Measurements from ENCODE around the gene AKT2.

DNA sequence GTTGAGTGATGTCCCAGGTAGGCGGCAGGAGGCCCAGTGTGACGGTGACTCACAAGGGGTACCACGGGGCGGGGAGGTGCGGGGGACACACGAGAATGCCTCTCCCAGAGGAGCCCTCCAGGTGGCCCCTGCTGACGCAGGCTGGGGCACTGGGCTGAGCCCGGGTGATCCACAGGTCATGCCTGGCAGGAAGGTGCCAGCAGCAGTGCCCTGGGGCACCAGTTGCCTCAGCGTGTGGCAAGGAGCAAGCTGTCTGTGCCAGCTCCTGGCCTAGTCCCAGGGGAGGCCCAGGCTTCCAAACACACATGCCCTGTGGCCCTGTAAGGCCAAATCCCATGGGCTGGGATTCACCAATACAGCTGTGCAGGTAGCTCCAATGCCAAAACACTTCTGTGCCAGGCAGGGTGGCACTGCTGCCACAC, 28.0 kb downstream of the AKT2 start:
- TF ChIP-seq, protein P1, sequence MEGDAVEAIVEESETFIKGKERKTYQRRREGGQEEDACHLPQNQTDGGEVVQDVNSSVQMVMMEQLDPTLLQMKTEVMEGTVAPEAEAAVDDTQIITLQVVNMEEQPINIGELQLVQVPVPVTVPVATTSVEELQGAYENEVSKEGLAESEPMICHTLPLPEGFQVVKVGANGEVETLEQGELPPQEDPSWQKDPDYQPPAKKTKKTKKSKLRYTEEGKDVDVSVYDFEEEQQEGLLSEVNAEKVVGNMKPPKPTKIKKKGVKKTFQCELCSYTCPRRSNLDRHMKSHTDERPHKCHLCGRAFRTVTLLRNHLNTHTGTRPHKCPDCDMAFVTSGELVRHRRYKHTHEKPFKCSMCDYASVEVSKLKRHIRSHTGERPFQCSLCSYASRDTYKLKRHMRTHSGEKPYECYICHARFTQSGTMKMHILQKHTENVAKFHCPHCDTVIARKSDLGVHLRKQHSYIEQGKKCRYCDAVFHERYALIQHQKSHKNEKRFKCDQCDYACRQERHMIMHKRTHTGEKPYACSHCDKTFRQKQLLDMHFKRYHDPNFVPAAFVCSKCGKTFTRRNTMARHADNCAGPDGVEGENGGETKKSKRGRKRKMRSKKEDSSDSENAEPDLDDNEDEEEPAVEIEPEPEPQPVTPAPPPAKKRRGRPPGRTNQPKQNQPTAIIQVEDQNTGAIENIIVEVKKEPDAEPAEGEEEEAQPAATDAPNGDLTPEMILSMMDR (IDR thresholded peaks at IDR 0.05; ENCODE audit: low read depth, low read length) = no peak
- no peak for TF ChIP-seq POLR2A (IDR thresholded peaks at IDR 0.05; ENCODE audit: extremely low read depth, insufficient read length)

Data from NB4 (cell line).